ENCODE results near the gene GTF3C5. TPM values are rescaled to one million over a fixed set of nuclear protein-coding genes. Genes with fewer than 3 reads are reported as not detected.

Gene GTF3C5
- total and polyA plus RNA-seq, 12 donors = 29.4 to 79.1 (median 36.6) TPM

DNA sequence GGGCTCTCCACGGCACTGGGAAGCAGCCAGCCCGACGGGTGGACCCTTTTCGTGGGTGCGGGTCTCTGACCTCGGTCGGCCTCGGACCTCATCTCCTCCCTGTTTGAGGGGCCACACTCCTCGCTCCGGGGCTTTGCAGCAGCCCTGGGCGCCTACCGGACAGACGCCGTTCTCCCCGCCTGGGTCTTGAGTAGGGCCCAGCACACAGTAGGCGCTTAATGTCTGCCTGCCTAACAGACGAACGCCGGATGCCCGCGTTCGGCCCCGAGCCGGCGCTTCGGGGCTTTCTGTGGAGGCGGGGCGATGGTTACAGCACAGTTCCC, 842 bp upstream of the GTF3C5 start:
- Histone ChIP-seq H3K4me3 (peak overlapping the region; percentile 67 to 99 (median 82)), H3K27ac (peak overlapping the region in 9 of 10 donors; percentile 78 to 96 (median 90)), H3K4me1 (peaks cover 9 to 41% (median 29%) of the 10 kb centered on the region in 9 donors), H3K9me3 (no peaks in the 10 kb centered on the region), H3K36me3 (peaks cover 0 to 11% (median 0%) of the 10 kb centered on the region in 9 donors), H3K27me3 (no peaks in the 10 kb centered on the region)
- DNase-seq = peak in 1 of 2 donors; percentile 21
- peak in 6 of 8 donors; percentile 0 to 35 (median 6) for ATAC-seq
- no peak for TF ChIP-seq CTCF (IDR thresholded peaks at IDR 0.05)
- 0% methylated on average over 28 of the region's 28 CpGs for WGBS, 2 donors
- intact Hi-C loops (cut with DNase I) = loop anchor here in 4 of 10 donors (2.0 to 10.0 kb wide), 5 partner anchors 115 to 455 kb away; partner anchors contain the start of gene SURF6 (in 1 of the 4)

DNA sequence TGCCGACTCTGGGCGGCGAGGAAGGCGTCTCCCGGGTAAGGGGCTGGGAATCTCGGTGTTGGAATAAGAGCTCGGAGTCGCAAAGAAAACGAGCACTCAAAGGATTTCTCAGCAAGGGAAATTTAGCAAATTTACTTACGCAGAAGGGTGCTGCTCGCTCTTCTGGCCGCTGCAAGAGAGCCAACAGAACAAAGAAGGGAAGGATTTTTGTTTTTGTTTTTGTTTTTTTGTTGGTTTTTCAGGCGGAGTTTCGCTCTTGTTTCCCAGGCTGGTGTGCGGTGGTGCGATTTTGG, 279 bp downstream of the GTF3C5 start:
- H3K27ac ChIP-seq = peak overlapping the region; percentile 39 to 96 (median 90)
- 1 to 2% methylated on average over 16 of the region's 16 CpGs for WGBS, 2 donors
- intact Hi-C loops (cut with DNase I) = loop anchor here in 4 of 10 donors (2.0 to 10.0 kb wide), 4 partner anchors 114 to 304 kb away; partner anchors contain the start of gene SURF6 (in 1 of the 4)
- peaks cover 9 to 41% (median 29%) of the 10 kb centered on the region in 9 donors for H3K4me1 ChIP-seq
- peak overlapping the region; percentile 67 to 99 (median 82) for H3K4me3 ChIP-seq
- peaks cover 0 to 11% (median 0%) of the 10 kb centered on the region in 9 donors for H3K36me3 ChIP-seq
- no peaks in the 10 kb centered on the region for H3K9me3 ChIP-seq
- no peak for ATAC-seq
- H3K27me3 ChIP-seq = no peaks in the 10 kb centered on the region
- DNase-seq = no peak
- TF ChIP-seq CTCF (IDR thresholded peaks at IDR 0.05) = no peak

DNA sequence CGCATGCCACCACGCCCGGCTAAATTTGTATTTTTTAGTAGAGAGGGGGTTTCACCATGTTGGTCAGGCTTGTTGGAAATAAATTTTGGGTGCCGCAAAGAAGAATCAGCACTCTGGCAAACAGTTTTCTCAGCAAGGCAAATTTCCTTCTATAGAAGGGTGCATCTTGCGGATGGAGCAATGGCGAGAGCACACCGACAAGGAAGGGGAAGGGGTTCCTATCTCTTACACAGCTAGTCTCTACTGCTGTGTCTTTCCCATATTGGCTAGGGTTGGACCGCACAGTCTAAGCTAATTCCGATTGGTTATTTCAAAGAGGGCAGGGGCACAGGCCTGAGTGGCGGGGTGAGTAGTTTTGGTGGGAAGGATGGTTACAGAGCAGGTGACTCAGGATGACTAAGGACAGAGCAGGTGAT, 707 bp downstream of the GTF3C5 start:
- Histone ChIP-seq H3K9me3 (no peaks in the 10 kb centered on the region), H3K36me3 (peaks cover 0 to 11% (median 0%) of the 10 kb centered on the region in 9 donors), H3K4me3 (peak overlapping the region; percentile 67 to 99 (median 82)), H3K27ac (peak overlapping the region in 7 of 10 donors; percentile 79 to 96 (median 90)), H3K27me3 (no peaks in the 10 kb centered on the region), H3K4me1 (peaks cover 9 to 41% (median 29%) of the 10 kb centered on the region in 9 donors)
- ATAC-seq (no peak), DNase-seq (no peak)
- intact Hi-C loops (cut with DNase I) = loop anchor here in 4 of 10 donors (2.0 to 10.0 kb wide), 4 partner anchors 113 to 303 kb away; partner anchors contain the start of gene SURF6 (in 1 of the 4)
- 67 to 71% methylated on average over 10 of the region's 10 CpGs for WGBS, 2 donors
- TF ChIP-seq CTCF (IDR thresholded peaks at IDR 0.05) = no peak

GRCh38 chr9:133032171-133032570, 1.4 kb downstream of the GTF3C5 start:
- peaks cover 9 to 41% (median 29%) of the 10 kb centered on the region in 9 donors for H3K4me1 ChIP-seq
- 93% methylated on average over 10 of the region's 10 CpGs for WGBS, 2 donors

More at GRCh38 chr9:133032171-133032570, 1.4 kb downstream of the GTF3C5 start:
- no peak for DNase-seq
- intact Hi-C loops (cut with DNase I) = loop anchor here in 3 of 10 donors (5.0 to 10.0 kb wide), 3 partner anchors 113 to 303 kb away; partner anchors contain the start of gene SURF6 (in 1 of the 3)
- Histone ChIP-seq H3K9me3 (no peaks in the 10 kb centered on the region), H3K27ac (no peak overlapping the region), H3K36me3 (peaks cover 0 to 11% (median 0%) of the 10 kb centered on the region in 9 donors), H3K27me3 (no peaks in the 10 kb centered on the region), H3K4me3 (peak overlapping the region in 4 of 10 donors; percentile 70 to 99 (median 91))
- ATAC-seq = no peak
- TF ChIP-seq CTCF (IDR thresholded peaks at IDR 0.05) = no peak
